K562 (cell line): ENCODE measurements around the gene HMGN2. TPM values are rescaled to one million over a fixed set of nuclear protein-coding genes. Genes with fewer than 3 reads are reported as not detected.

ENCODE experiments used
- ATF1 ChIP-seq, 2 experiments: fragments of 450-650 bp in 1 of 2; IDR thresholded peaks; 2 replicates each; pipeline ENCODE4 v1.6.1; 2016; ENCODE audit warnings: missing compliant biosample characterization in 1 of 2, missing genetic modification characterization in 1 of 2
- CBX8 ChIP-seq: fragments of 200-600 bp; sonication (generic); IDR thresholded peaks from 2 replicates; pipeline ENCODE4 v1.6.1; 2012; ENCODE audit warnings: borderline replicate concordance, mixed run types, low read depth, mild to moderate bottlenecking, moderate library complexity, mixed read lengths, low read length, control low read depth, inconsistent platforms; ENCODE audit not compliant: poor library complexity, severe bottlenecking; ENCODE audit errors: extremely low read depth
- CREM ChIP-seq: IDR thresholded peaks from 2 replicates; pipeline ENCODE4 v1.6.1; 2014; ENCODE audit warnings: antibody characterized with exemption, low read depth
- CTBP1 ChIP-seq: fragments of 450-650 bp; IDR thresholded peaks from 2 replicates; pipeline ENCODE4 v1.6.1; 2016; ENCODE audit warnings: borderline replicate concordance
- DPF2 ChIP-seq: fragments of 450-650 bp; IDR thresholded peaks from 2 replicates; pipeline ENCODE4 v1.6.1; 2016
- E2F6 ChIP-seq, 2 experiments: IDR thresholded peaks; 2 replicates each; pipeline ENCODE4 v1.6.1; 2011; ENCODE audit warnings: borderline replicate concordance in 1 of 2, control low read depth in 1 of 2, low read depth in 1 of 2, low read length in 1 of 2, mild to moderate bottlenecking in 1 of 2, mixed read lengths in 1 of 2, moderate library complexity in 1 of 2; ENCODE audit not compliant: insufficient read depth in 1 of 2, insufficient read length in 1 of 2, poor library complexity in 1 of 2, severe bottlenecking in 1 of 2; ENCODE audit errors: extremely low read depth in 1 of 2
- EHMT2 ChIP-seq: fragments of 450-650 bp; IDR thresholded peaks from 2 replicates; pipeline ENCODE4 v1.6.1; 2018; ENCODE audit warnings: antibody characterized with exemption
- GABPB2 ChIP-seq: fragments of 250-450 bp; sonication (Bioruptor Pico); conservative IDR thresholded peaks from 2 replicates; pipeline ENCODE4 v1.5.1; 2021; ENCODE audit warnings: mild to moderate bottlenecking
- MCM5 ChIP-seq: fragments of 450-650 bp; IDR thresholded peaks from 2 replicates; pipeline ENCODE4 v1.6.1; 2016; ENCODE audit warnings: low read depth
- MTA3 ChIP-seq: fragments of 450-650 bp; formaldehyde crosslinking; IDR thresholded peaks from 2 replicates; pipeline ENCODE4 v1.6.1; 2017; ENCODE audit warnings: mild to moderate bottlenecking, borderline replicate concordance
- POLR2B ChIP-seq: fragments of 450-650 bp; IDR thresholded peaks from 2 replicates; pipeline ENCODE4 v1.6.1; 2018; ENCODE audit warnings: low read depth; ENCODE audit not compliant: partially characterized antibody
- RFX5 ChIP-seq: IDR thresholded peaks from 2 replicates; pipeline ENCODE4 v1.6.1; 2011; ENCODE audit warnings: low read depth, mild to moderate bottlenecking, improper control_type of control experiment, low read length
- SLC30A9 ChIP-seq: fragments of 250-450 bp; sonication (Bioruptor Pico); IDR thresholded peaks from 2 replicates; pipeline ENCODE4 v1.8.0; 2022; ENCODE audit warnings: mild to moderate bottlenecking, moderate library complexity
- SOX6 ChIP-seq: fragments of 450-650 bp; IDR thresholded peaks from 2 replicates; pipeline ENCODE4 v1.6.1; 2014; ENCODE audit warnings: mild to moderate bottlenecking
- SRSF7 ChIP-seq: fragments of 200-400 bp; formaldehyde crosslinking; optimal IDR thresholded peaks from 2 replicates; pipeline ENCODE3; 2017; ENCODE audit warnings: mild to moderate bottlenecking, low read depth, low read length
- TAF9B ChIP-seq: fragments of 450-650 bp; IDR thresholded peaks from 2 replicates; pipeline ENCODE4 v1.6.1; 2018; ENCODE audit warnings: mild to moderate bottlenecking; ENCODE audit not compliant: partially characterized antibody
- TCF7 ChIP-seq: sonication (generic); IDR thresholded peaks from 2 replicates; pipeline ENCODE4 v1.6.1; 2016; ENCODE audit warnings: antibody characterized with exemption, borderline replicate concordance
- TEAD1 ChIP-seq, 2 experiments: fragments of 450-650 bp in 1 of 2; sonication (generic) in 1 of 2; formaldehyde crosslinking; IDR thresholded peaks; 2 replicates each; pipeline versions ENCODE4 v1.4.0 to v1.8.0; 2020 to 2022; ENCODE audit warnings: mild to moderate bottlenecking in 2 of 2, missing genetic modification reagents in 1 of 2
- WHSC1 ChIP-seq: IDR thresholded peaks from one replicate; pipeline ENCODE4 v1.6.1; 2012; ENCODE audit warnings: low read length, control low read depth, inconsistent platforms
- ZNF184 ChIP-seq: sonication (generic); formaldehyde crosslinking; IDR thresholded peaks from 2 replicates; pipeline ENCODE4 v1.5.0; 2020; ENCODE audit warnings: missing genetic modification reagents
- ZNF79 ChIP-seq: fragments of 250-450 bp; sonication (Bioruptor Pico); IDR thresholded peaks from 2 replicates; pipeline ENCODE4 v1.4.0; 2020; ENCODE audit warnings: low read depth, mild to moderate bottlenecking, moderate library complexity
- polyA plus RNA-seq, 8 experiments: library from polyadenylated mRNA; depleted of rRNA in 4 of 8; stranded (reverse) in 5 of 8; unstranded in 3 of 8; fragments of >200 nt; fragmentation: Nextera tagmentation in 2 of 8; fragmentation: Illumina TruSeq in 1 of 8; extraction: Ambion mirVana in 2 of 8; extraction: Trizol in 1 of 8; gene quantifications; 2 replicates each; pipeline versions ENCODE4 v1.2.1 to v1.2.3, GENCODE V29; 2011 to 2014; ENCODE audit warnings: inconsistent platforms in 1 of 8, missing spikeins in 1 of 8
- total RNA-seq, 7 experiments: library from RNA; depleted of rRNA in 6 of 7; stranded (reverse); fragments of >200 nt in 6 of 7; fragmentation: Illumina TruSeq in 2 of 7; extraction: Trizol in 2 of 7; gene quantifications; 2 replicates each; pipeline versions ENCODE4 v1.2.1 to v1.2.3, GENCODE V29; 2011 to 2021; ENCODE audit warnings: low replicate concordance in 1 of 7
- TF ChIP-seq, protein P1 (sequence below): fragments of 250-450 bp; sonication (Bioruptor Pico); IDR thresholded peaks from 2 replicates; pipeline ENCODE4 v1.5.0; 2020; ENCODE audit warnings: mild to moderate bottlenecking, borderline replicate concordance
- TF ChIP-seq, protein P2 (sequence below): sonication (generic); formaldehyde crosslinking; IDR thresholded peaks from 2 replicates; pipeline ENCODE4 v1.9.0; 2022; ENCODE audit warnings: mild to moderate bottlenecking, missing genetic modification reagents
- TF ChIP-seq, protein P3 (sequence below): sonication (generic); formaldehyde crosslinking; IDR thresholded peaks from 2 replicates; pipeline ENCODE4 v1.8.1; 2023; ENCODE audit warnings: mild to moderate bottlenecking, missing genetic modification reagents

Gene HMGN2
- total and polyA plus RNA-seq, 9 of the 15 experiments (the other 6 are each of a cell fraction or from before 2014, with no cell fraction given) = 370 to 1,354 (median 965) TPM

DNA sequence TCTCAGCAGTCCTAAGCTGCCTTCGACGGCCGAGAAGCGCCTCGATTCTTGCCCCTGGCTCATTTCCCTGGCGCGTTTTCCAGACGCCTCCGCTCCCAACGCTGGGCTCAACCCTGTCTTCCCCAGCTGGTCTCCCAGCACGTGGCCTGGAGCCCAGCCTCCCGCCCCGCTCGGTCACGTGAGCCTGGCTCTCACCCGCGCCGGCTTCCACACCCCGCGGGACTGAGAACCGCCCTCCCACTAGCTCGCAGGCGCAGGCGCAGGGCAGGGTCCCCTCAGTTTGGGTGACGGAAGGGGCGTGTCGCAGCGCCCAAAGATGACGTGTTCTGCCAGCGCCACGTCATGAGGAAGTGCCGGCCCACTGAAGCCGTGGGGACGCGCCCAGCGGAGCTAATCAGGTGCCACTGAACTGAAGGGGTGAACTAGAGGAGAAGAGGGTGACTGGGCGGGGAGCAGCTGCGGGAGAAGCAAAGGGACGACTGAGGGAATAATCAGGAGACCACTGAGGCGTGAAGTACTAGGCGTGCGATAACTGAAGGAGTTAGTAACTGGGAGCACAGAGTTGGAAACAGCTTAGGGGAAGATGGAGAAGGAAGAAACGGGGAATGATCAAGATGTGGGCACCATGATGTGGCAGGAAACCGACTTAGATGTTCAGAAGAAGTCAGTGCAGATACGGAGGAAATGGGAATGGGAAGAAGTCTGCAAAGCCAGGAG, 40.1 kb upstream of the HMGN2 start, which contains the start of gene DHDDS (continued):
- TF ChIP-seq, protein P1, sequence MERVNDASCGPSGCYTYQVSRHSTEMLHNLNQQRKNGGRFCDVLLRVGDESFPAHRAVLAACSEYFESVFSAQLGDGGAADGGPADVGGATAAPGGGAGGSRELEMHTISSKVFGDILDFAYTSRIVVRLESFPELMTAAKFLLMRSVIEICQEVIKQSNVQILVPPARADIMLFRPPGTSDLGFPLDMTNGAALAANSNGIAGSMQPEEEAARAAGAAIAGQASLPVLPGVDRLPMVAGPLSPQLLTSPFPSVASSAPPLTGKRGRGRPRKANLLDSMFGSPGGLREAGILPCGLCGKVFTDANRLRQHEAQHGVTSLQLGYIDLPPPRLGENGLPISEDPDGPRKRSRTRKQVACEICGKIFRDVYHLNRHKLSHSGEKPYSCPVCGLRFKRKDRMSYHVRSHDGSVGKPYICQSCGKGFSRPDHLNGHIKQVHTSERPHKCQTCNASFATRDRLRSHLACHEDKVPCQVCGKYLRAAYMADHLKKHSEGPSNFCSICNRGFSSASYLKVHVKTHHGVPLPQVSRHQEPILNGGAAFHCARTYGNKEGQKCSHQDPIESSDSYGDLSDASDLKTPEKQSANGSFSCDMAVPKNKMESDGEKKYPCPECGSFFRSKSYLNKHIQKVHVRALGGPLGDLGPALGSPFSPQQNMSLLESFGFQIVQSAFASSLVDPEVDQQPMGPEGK (CRISPR knock-in tag) = no peak
- TF ChIP-seq GABPB2 (no peak), SLC30A9 (CRISPR knock-in tag) (no peak), MTA3 (peak; percentile 96), CBX8 (no peak), ZNF184 (CRISPR knock-in tag) (no peak), TEAD1 (CRISPR knock-in tag; IDR thresholded peaks at IDR 0.05) (peak; percentile 20 to 96; a peak in 3 of 4 replicates), RFX5 (0 out of 2 replicates have a peak, but pooled peaks have one; percentile 34), E2F6 (IDR thresholded peaks at IDR 0.05; ENCODE audit: borderline replicate concordance in 1 of 2, extremely low read depth in 1 of 2, insufficient read depth in 1 of 2, insufficient read length in 1 of 2, low read depth in 1 of 2, low read length in 1 of 2, poor library complexity in 1 of 2, severe bottlenecking in 1 of 2) (peak; percentile 100), ZNF79 (no peak), EHMT2 (no peak), WHSC1 (no peak), CTBP1 (peak; percentile 78; the same call in 1 of the 2 replicates), ATF1 (CRISPR knock-in tag; IDR thresholded peaks at IDR 0.05) (peak; percentile 98), ATF1 (tag; IDR thresholded peaks at IDR 0.05) (peak; percentile 100), TAF9B (peak; percentile 91), TCF7 (peak; percentile 87), MCM5 (no peak), POLR2B (peak; percentile 97), CREM (peak; percentile 100), DPF2 (peak; percentile 81), SRSF7 (no peak), SOX6 (peak; percentile 59; the same call in 1 of the 2 replicates)
- TF ChIP-seq, protein P2, sequence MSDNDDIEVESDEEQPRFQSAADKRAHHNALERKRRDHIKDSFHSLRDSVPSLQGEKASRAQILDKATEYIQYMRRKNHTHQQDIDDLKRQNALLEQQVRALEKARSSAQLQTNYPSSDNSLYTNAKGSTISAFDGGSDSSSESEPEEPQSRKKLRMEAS (CRISPR knock-in tag) = peak; percentile 100
- TF ChIP-seq, protein P3, sequence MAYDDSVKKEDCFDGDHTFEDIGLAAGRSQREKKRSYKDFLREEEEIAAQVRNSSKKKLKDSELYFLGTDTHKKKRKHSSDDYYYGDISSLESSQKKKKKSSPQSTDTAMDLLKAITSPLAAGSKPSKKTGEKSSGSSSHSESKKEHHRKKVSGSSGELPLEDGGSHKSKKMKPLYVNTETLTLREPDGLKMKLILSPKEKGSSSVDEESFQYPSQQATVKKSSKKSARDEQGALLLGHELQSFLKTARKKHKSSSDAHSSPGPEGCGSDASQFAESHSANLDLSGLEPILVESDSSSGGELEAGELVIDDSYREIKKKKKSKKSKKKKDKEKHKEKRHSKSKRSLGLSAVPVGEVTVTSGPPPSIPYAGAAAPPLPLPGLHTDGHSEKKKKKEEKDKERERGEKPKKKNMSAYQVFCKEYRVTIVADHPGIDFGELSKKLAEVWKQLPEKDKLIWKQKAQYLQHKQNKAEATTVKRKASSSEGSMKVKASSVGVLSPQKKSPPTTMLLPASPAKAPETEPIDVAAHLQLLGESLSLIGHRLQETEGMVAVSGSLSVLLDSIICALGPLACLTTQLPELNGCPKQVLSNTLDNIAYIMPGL (CRISPR knock-in tag) = peak; percentile 29; the same call in 1 of the 2 replicates
